Subcutaneous abdominal adipose tissue (tissue), 5 donors: ENCODE data around the gene DNAH2.

ENCODE experiments used
- H3K27ac ChIP-seq: one replicate; pipeline ENCODE4 v1.7.0; 2013; ENCODE audit warnings: low read depth, mild to moderate bottlenecking, inconsistent platforms, low read length, moderate library complexity
- H3K27me3 ChIP-seq, 5 donors: one replicate each; pipeline ENCODE4 v1.7.0; 2013; ENCODE audit warnings: low read length in 5 of 5, inconsistent platforms in 1 of 5; ENCODE audit not compliant: control insufficient read depth in 5 of 5, insufficient read depth in 4 of 5
- H3K36me3 ChIP-seq, 5 donors: one replicate each; pipeline ENCODE4 v1.7.0; 2013; ENCODE audit warnings: low read length in 5 of 5; ENCODE audit not compliant: control insufficient read depth in 5 of 5, insufficient read depth in 5 of 5
- H3K4me1 ChIP-seq, 5 donors: one replicate each; pipeline ENCODE4 v1.7.0; 2013; ENCODE audit warnings: low read length in 5 of 5, mild to moderate bottlenecking in 3 of 5, moderate library complexity in 1 of 5; ENCODE audit not compliant: control insufficient read depth in 5 of 5, insufficient read depth in 5 of 5
- H3K4me3 ChIP-seq, 5 donors: one replicate each; pipeline ENCODE4 v1.7.0; 2013; ENCODE audit warnings: low read length in 5 of 5, low read depth in 1 of 5
- H3K9ac ChIP-seq, 5 donors: one replicate each; pipeline ENCODE4 v1.7.0; 2013; ENCODE audit warnings: low read length in 5 of 5, mild to moderate bottlenecking in 4 of 5, moderate library complexity in 3 of 5
- H3K9me3 ChIP-seq, 5 donors: one replicate each; pipeline ENCODE4 v1.7.0; 2013; ENCODE audit warnings: low read length in 5 of 5; ENCODE audit not compliant: control insufficient read depth in 5 of 5
- donor health status: healthy.
- donor health status: healthy.
- donor health status: healthy.
- donor health status: healthy.
- donor health status: healthy.

The DNAH2 gene

DNA sequence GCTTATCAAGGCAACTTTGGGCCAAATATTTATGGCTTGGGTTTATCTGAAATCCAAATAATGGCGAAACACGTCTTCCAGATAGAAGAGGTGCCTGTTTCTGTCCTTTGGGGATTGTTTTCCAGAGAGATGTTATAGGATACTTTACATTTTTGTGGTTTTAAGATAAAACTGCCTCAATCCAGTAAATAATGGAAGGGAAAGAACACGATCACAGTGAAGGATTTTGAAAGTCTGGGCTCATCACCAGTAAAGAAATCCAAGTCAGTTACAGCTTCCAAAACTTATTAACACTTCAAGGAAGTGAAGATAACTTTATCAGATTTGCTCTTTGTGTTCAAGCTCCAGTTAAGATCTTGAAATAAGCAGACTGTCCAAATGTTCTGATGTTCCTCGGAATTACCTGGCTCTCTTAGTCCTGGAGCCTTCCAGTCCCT lies 30.1 kb downstream of the DNAH2 start:
- H3K9ac ChIP-seq: no peak overlapping the region
- H3K4me1 ChIP-seq: peaks cover 0 to 9% (median 0%) of the 10 kb centered on the region in 5 donors
- H3K9me3 ChIP-seq: peaks cover 0 to 4% (median 0%) of the 10 kb centered on the region in 5 donors
- H3K4me3 ChIP-seq: no peak overlapping the region
- H3K27me3 ChIP-seq: peaks cover 2 to 7% (median 3%) of the 10 kb centered on the region in 5 donors
- no peaks in the 10 kb centered on the region for H3K36me3 ChIP-seq
- H3K27ac ChIP-seq: no peak overlapping the region

DNA sequence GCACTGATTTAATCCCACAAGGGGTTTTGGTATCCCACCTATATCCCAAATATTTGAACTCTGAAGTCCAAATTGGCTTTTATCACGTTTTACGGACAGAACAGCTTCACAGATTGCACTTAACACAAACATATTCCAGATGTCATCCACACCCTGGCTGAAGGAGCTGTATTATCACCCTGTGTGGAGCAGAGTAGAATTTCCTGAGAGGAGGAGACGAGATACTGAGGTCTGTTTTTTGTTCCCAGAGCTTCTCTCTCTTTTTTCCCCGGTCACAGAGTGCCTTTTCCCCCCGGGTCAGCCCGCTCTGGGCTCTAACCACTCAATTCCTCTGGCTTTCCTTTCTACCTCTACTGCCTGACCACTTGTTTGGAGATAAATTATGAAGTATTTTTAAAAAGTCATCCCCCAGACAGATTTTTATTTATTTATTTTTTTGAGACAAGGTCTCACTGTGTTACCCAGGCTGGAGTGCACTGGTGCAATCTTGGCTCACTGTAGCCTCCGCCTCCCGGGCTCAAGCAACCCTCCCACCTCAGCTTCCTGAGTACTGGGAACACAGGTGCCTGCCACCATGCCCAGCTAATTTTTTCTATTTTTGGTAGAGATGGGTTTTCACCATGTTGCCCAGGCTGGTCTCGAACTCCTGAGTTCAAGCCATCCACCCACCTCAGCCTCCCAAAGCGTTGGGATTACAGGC lies 30.7 kb downstream of the DNAH2 start:
- no peak overlapping the region for H3K9ac ChIP-seq

DNA sequence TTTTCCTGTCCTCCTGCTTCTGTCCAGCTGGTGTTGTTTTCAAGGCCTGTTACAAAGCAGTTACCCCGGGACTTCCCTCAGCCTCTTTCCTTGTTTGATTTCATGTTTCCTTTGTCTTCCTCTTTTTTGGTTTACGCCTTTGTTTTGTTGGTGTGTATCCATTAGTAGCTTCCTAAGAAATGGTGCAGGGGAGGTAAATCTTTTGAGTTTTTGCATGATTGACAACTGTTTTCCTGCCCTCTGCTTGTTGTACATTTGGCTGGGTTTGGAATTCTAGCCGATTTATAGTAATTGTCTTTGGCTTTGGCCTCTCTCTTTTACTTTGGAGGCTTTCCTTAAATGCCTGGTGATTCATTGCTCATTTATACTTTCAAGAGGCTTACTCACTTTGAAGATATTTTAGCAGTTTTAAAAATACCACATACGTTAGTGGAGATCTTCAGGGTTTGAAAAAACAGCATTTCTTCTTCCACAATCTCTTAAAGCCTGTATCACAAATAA lies 32.8 kb downstream of the DNAH2 start:
- no peak overlapping the region for H3K9ac ChIP-seq
- no peak overlapping the region for H3K27ac ChIP-seq
- H3K36me3 ChIP-seq: no peaks in the 10 kb centered on the region
- H3K4me1 ChIP-seq: peaks cover 0 to 8% (median 0%) of the 10 kb centered on the region in 5 donors
- H3K4me3 ChIP-seq: no peak overlapping the region
- H3K9me3 ChIP-seq: peaks cover 0 to 4% (median 0%) of the 10 kb centered on the region in 5 donors
- H3K27me3 ChIP-seq: peaks cover 0 to 13% (median 4%) of the 10 kb centered on the region in 5 donors

More for the DNA sequence above, 30.7 kb downstream of the DNAH2 start:
- Histone ChIP-seq H3K36me3 (no peaks in the 10 kb centered on the region), H3K9me3 (peaks cover 0 to 4% (median 0%) of the 10 kb centered on the region in 5 donors), H3K27ac (no peak overlapping the region), H3K4me1 (peaks cover 0 to 9% (median 0%) of the 10 kb centered on the region in 5 donors), H3K4me3 (no peak overlapping the region), H3K27me3 (peaks cover 0 to 7% (median 3%) of the 10 kb centered on the region in 5 donors)

DNA sequence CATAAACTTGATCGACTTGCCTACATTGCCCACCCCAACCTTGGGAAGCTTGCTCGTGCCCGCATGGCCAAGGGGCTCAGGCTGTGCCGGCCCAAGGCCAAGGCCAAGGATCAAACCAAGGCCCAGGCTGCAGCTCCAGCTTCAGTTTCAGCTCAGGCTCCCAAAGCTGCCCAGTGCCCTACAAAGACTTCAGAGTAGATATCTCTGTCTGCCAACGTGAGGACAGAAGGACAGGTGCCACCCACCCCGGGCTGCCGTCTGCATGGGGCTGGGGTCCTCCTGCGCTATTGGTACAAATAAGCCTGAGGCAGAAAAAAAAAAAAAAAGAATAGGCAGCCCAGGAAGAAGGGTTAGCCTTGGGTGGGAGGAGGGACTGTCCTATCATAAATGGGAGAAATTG lies 37.1 kb downstream of the DNAH2 start:
- H3K4me1 ChIP-seq: no peaks in the 10 kb centered on the region
- no peak overlapping the region for H3K9ac ChIP-seq
- H3K27ac ChIP-seq: no peak overlapping the region

DNA sequence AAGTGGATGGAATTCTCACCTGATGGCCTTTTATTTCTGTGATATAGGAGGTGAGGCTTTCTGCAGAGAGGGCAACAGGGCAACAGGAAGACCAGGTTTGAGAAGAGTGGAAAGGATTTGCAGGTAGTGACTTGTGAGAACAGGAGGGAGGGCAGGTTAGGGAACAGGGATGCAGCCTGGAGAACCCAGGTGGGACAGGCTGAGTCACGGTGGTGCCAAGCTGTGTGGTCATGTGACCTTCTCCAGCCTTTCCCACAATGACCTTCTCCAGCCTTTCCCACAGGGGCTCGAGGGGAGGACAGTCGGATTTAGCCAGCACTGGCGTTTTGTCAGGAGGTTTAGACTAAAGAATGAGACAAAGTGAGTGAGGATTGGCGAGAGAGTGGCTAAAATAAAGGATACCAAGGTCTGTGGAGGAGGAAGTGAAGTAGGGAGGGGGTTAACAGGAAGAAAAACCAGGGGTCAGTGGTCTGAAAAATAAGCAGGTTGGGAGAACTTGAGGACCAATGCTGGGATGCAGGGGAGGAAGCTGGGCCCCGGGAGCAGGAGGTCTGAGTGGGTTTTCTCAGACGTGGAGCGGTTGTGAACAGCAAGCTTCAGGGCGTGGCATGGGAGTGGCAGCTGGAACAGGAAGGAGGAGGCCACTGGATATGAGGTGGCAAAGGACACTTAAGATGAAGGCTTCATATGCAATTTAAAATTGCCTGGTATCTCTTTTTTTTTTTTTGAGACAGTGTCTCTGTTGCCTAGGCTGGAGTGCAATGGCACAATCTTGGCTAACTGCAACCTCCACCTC lies 37.7 kb downstream of the DNAH2 start:
- H3K36me3 ChIP-seq: no peaks in the 10 kb centered on the region
- H3K27ac ChIP-seq: no peak overlapping the region
- H3K9me3 ChIP-seq: peaks cover 0 to 2% (median 0%) of the 10 kb centered on the region in 5 donors
- peaks cover 0 to 6% (median 4%) of the 10 kb centered on the region in 5 donors for H3K27me3 ChIP-seq
- no peaks in the 10 kb centered on the region for H3K4me1 ChIP-seq
- H3K4me3 ChIP-seq: no peak overlapping the region
- H3K9ac ChIP-seq: no peak overlapping the region

More for the DNA sequence above, 37.1 kb downstream of the DNAH2 start:
- peaks cover 0 to 6% (median 4%) of the 10 kb centered on the region in 5 donors for H3K27me3 ChIP-seq
- peaks cover 0 to 4% (median 0%) of the 10 kb centered on the region in 5 donors for H3K9me3 ChIP-seq
- no peaks in the 10 kb centered on the region for H3K36me3 ChIP-seq
- no peak overlapping the region for H3K4me3 ChIP-seq

DNA sequence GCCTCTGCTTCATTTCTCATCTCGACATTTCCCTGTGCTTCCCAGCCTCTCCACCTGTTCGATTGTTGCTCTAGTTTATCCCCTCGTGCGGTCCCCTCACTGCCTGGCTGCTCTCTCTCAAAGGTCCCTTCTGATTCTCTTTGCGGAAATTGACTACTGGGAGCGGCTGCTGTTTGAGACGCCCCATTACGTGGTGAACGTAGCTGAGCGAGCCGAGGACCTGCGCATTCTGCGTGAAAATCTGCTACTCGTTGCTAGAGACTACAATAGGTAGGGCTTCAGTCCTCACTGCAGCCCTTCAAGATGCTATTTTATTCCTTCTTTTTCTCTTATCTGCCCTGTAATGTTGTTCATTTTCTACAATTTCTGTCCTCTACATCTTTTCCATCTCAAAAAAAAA lies 39.4 kb downstream of the DNAH2 start:
- no peak overlapping the region for H3K9ac ChIP-seq
- H3K27ac ChIP-seq: no peak overlapping the region
- peaks cover 0 to 6% (median 4%) of the 10 kb centered on the region in 5 donors for H3K27me3 ChIP-seq
- no peaks in the 10 kb centered on the region for H3K4me1 ChIP-seq
- no peaks in the 10 kb centered on the region for H3K36me3 ChIP-seq
- no peak overlapping the region for H3K4me3 ChIP-seq
- H3K9me3 ChIP-seq: no peaks in the 10 kb centered on the region

DNA sequence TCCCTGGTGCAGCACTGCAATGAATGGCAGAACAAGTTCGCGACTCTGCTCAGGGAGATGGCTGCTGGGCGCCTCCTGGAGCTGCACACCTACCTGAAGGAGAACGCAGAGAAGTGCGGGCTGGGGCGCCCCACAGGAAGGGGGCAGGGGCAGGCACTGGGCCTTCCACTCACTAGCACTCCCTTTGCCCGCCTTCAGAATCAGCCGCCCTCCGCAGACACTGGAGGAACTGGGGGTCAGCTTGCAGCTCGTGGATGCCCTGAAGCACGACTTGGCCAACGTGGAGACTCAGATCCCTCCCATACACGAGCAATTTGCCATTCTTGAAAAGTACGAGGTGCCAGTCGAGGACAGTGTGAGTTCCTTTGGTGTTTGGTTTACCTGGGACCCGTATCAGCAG lies 46.4 kb downstream of the DNAH2 start:
- no peaks in the 10 kb centered on the region for H3K36me3 ChIP-seq
- H3K4me3 ChIP-seq: no peak overlapping the region
- H3K9ac ChIP-seq: no peak overlapping the region
- H3K4me1 ChIP-seq: no peaks in the 10 kb centered on the region
- peaks cover 0 to 4% (median 0%) of the 10 kb centered on the region in 5 donors for H3K27me3 ChIP-seq
- no peaks in the 10 kb centered on the region for H3K9me3 ChIP-seq
- H3K27ac ChIP-seq: no peak overlapping the region

DNA sequence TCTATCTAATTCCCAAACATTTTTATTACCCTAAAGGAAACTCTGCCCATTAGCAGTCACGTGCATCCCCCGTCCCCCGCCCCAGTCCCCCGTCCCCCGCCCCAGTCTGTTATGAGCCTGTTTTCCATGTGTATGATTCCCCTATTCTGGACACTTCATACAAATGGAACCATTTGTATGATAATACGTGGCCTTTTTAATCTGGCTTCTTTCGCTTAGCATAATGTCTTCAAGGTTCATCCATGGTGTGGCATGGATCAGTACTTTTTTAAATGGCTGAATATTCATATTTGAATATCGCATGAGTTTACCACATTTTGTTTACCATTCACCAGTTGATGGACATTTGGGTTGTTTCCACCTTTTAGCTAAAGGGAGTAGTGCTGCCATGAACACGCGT lies 49.5 kb downstream of the DNAH2 start:
- Histone ChIP-seq H3K36me3 (no peaks in the 10 kb centered on the region), H3K4me3 (no peak overlapping the region), H3K9ac (no peak overlapping the region), H3K9me3 (no peaks in the 10 kb centered on the region), H3K4me1 (no peaks in the 10 kb centered on the region), H3K27me3 (peaks cover 0 to 9% (median 4%) of the 10 kb centered on the region in 5 donors), H3K27ac (no peak overlapping the region)

DNA sequence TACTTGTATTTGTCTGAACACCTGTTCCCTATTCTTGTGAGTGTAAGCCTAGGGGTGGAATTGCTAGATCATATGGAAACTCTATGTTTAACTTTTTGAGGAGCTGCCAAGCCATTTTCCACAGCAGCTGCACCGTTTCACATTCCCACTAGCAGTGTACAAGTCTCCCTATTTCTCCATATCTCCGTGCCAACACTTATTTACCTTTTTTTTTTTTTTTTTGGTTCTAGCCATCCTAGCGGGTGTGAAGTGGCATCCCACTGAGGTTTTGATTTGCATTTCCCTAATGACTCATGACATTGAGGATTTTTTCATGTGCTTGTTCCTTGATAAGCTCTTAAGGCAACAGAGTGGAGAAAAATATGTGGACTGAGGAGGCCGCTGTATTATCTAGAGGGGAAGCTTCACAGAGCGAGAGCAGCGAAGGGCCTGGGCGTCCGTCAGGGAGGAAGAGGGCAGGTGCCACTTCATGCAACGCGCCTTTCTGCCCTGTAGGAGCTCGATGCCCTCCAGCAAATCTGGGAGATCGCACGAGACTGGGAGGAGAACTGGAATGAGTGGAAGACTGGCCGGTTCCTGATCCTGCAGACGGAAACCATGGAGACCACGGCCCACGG lies 50.0 kb downstream of the DNAH2 start:
- H3K27ac ChIP-seq: no peak overlapping the region
- H3K4me3 ChIP-seq: no peak overlapping the region
- H3K9me3 ChIP-seq: no peaks in the 10 kb centered on the region
- no peaks in the 10 kb centered on the region for H3K36me3 ChIP-seq
- no peak overlapping the region for H3K9ac ChIP-seq
- H3K27me3 ChIP-seq: peaks cover 0 to 9% (median 6%) of the 10 kb centered on the region in 5 donors
- H3K4me1 ChIP-seq: no peaks in the 10 kb centered on the region
